ENCODE measurements around the gene RAB7B.

RAB7B gene

DNA sequence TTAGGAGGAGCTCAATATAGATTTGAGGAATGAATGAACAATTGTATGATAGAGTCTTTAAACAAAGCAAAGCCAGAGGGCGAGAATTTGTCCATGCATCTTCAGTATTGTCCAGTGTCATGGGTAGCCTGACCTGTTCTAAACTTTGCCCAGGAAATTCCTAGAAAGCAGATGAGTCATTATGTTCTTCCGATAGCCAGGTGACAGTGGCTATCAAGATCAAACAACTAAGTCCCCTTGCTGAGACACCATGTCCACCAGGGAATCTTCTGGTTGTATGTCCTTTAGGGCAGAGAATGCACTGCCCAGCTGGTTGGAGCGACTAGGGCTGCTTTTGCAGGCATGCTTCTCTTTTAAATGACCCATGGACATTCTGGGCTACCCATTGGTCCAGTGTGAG, 58.1 kb downstream of the RAB7B start:
- no peak for TF ChIP-seq GATA2 (IDR thresholded peaks at IDR 0.05; ENCODE audit: low read depth, low read length)
- TF ChIP-seq GATA3 (IDR thresholded peaks at IDR 0.05; ENCODE audit: low read depth, low read length) = no peak

- TF ChIP-seq GATA2 (IDR thresholded peaks at IDR 0.05; ENCODE audit: low read depth, low read length) (no peak), GATA3 (IDR thresholded peaks at IDR 0.05; ENCODE audit: low read depth, low read length) (no peak)
Observed at GRCh38 chr1:205944525-205944924, 58.7 kb downstream of the RAB7B start.

DNA sequence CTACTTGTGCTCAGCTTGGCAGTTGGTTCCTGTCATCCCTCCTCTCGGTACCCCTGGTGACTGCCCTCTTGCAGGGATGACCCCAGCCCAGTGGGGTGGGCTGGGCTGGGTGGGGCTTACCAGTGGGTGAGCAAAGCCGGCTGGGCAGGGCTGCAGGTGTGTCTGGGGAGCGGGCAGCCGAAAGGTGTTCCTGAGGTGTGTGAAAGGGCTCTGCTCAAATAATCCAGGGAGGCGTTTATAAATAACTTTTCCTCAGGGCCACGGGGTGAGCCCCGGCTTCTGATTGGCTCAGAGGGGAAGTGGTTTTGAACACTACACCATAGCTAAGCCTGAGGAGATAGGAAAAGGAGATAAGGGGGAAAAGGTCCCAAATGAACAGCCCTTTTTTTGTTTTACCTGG, 60.0 kb downstream of the RAB7B start, which contains the start of gene SLC26A9:
Gene SLC26A9, minus strand, starts transcription at position 212 of the 400 bp plus-strand sequence. CDS start 7,636 bp downstream, outside the sequence.
- TF ChIP-seq GATA2 (IDR thresholded peaks at IDR 0.05; ENCODE audit: low read depth, low read length) = peak; percentile 38; the same call in 1 of the 2 replicates
- no peak for TF ChIP-seq GATA3 (IDR thresholded peaks at IDR 0.05; ENCODE audit: low read depth, low read length)

GRCh38 chr1:205942631-205943159, 60.5 kb downstream of the RAB7B start:
- TF ChIP-seq GATA2 (IDR thresholded peaks at IDR 0.05; ENCODE audit: low read depth, low read length) (no peak), GATA3 (IDR thresholded peaks at IDR 0.05; ENCODE audit: low read depth, low read length) (no peak)

DNA sequence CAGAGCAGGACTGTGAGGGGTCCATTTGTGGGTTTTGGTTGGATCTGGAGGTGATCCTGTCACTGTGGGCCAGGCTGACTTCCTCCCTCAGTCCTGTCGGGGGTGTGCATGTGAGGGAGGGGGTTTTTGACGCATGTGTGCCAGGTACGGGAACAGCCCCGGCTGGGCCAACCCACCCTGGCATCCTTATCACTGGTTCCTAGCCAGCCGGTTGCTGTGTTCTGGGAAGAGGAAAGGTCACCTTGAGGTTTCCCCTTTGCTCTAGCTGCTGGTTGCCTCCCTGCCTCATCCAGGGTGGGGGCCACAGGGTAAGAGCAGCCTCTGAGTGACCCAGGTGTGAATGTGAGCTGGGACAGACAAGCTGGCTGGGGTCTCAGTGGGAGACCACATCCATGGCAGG, 62.5 kb downstream of the RAB7B start:
- no peak for TF ChIP-seq GATA3 (IDR thresholded peaks at IDR 0.05; ENCODE audit: low read depth, low read length)
- no peak for TF ChIP-seq GATA2 (IDR thresholded peaks at IDR 0.05; ENCODE audit: low read depth, low read length)

DNA sequence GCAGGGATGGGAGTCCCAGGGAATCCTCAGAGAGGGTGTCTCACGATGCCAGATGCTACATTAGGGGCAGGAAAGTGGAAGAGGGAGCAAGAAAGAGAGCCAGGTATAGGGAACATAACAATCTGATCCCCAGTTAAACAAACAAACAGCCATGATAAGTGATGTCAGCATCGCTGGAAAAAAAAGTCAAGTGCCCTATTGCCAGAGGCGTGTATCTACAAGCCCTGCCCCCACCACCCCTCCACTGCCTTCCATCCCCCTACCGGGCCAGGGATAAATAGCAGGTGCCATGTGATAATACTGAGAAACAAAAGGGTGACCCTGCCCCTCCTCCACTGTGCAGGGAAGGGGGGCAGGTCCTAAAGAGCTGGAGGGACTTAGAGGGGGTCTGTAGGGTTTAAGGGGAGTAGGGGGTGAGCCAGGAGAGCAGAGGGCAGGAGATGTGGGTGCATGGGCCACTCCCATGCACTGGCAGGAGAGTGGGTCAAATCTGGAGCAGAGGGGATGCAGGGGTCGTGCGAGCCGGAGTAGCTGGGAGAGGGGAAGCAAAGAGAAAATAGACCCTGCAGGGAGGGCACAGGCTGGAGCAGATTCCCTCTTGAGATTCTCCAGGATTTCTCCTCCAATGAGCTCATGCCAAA, 63.4 kb downstream of the RAB7B start:
- TF ChIP-seq GATA3 (IDR thresholded peaks at IDR 0.05; ENCODE audit: low read depth, low read length) (no peak), GATA2 (IDR thresholded peaks at IDR 0.05; ENCODE audit: low read depth, low read length) (no peak)

- TF ChIP-seq GATA2 (IDR thresholded peaks at IDR 0.05; ENCODE audit: low read depth, low read length) (no peak), GATA3 (IDR thresholded peaks at IDR 0.05; ENCODE audit: low read depth, low read length) (no peak)
Observed at GRCh38 chr1:205938682-205939081, 64.5 kb downstream of the RAB7B start.

- no peak for TF ChIP-seq GATA3 (IDR thresholded peaks at IDR 0.05; ENCODE audit: low read depth, low read length)
- no peak for TF ChIP-seq GATA2 (IDR thresholded peaks at IDR 0.05; ENCODE audit: low read depth, low read length)
Observed at GRCh38 chr1:205936846-205937586, 66.2 kb downstream of the RAB7B start.

GRCh38 chr1:205936311-205936710, 66.9 kb downstream of the RAB7B start:
- TF ChIP-seq GATA2 (IDR thresholded peaks at IDR 0.05; ENCODE audit: low read depth, low read length) = no peak
- no peak for TF ChIP-seq GATA3 (IDR thresholded peaks at IDR 0.05; ENCODE audit: low read depth, low read length)

- TF ChIP-seq GATA3 (IDR thresholded peaks at IDR 0.05; ENCODE audit: low read depth, low read length) = no peak
- no peak for TF ChIP-seq GATA2 (IDR thresholded peaks at IDR 0.05; ENCODE audit: low read depth, low read length)
Observed at GRCh38 chr1:205935869-205936268, 67.3 kb downstream of the RAB7B start.

- TF ChIP-seq GATA3 (IDR thresholded peaks at IDR 0.05; ENCODE audit: low read depth, low read length) (no peak), GATA2 (IDR thresholded peaks at IDR 0.05; ENCODE audit: low read depth, low read length) (no peak)
Observed at GRCh38 chr1:205934788-205935187, 68.4 kb downstream of the RAB7B start.

DNA sequence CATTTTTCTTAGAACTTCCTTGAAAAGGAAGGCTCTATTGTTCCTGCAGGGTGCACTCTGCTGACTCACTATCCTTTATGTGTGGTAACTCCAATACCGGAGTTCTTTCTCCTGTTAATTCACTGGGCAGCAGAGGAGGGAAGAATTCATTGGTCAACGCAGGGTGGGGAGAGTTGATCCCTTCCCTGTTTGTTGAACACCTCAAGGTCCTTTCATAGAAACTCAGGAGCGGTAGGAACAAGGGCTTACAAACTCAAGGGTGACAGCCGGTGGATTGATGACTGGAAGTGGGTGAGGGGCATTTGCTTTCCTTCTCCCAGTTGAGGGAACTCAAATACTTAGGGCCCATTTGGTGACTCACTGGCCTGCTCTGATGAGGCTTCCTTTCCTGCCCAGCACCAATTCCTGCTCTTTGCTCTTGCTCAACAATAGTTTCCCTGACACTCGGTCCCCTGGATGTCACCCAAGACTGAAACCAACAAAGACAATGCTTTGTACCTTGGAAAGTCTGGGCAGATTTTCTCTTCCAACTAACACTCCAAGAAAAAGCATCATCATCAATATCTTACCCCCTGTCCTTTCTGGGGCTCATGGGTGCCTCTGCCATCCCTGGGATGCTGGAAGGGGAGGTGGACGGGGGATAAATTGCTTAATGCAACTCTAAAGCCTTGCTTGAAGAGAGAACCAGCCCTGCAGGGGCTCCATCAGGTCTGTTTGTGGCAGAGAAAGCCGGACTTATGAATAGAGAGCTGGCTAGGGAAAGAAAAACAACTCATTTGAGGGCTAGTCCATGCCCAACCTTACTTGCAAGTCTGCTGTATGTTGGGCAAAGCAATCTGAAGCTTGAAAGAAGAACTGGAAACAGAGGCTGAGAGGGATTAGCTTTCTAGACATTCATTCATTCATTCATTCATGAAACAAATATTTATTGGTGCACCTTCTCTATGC, 69.2 kb downstream of the RAB7B start:
- no peak for TF ChIP-seq GATA3 (IDR thresholded peaks at IDR 0.05; ENCODE audit: low read depth, low read length)
- TF ChIP-seq GATA2 (IDR thresholded peaks at IDR 0.05; ENCODE audit: low read depth, low read length) = no peak

GRCh38 chr1:205932776-205933175, 70.4 kb downstream of the RAB7B start:
- no peak for TF ChIP-seq GATA2 (IDR thresholded peaks at IDR 0.05; ENCODE audit: low read depth, low read length)
- no peak for TF ChIP-seq GATA3 (IDR thresholded peaks at IDR 0.05; ENCODE audit: low read depth, low read length)

- TF ChIP-seq GATA2 (IDR thresholded peaks at IDR 0.05; ENCODE audit: low read depth, low read length) = no peak
- TF ChIP-seq GATA3 (IDR thresholded peaks at IDR 0.05; ENCODE audit: low read depth, low read length) = no peak
Observed at GRCh38 chr1:205930799-205931281, 72.4 kb downstream of the RAB7B start.

Measured in SH-SY5Y (cell line).